HFF-Myc (cell line): Measurements from ENCODE around the gene PPCS.
A peak's percentile ranks its signal among the peaks of the same experiment; 100 is the strongest.

ENCODE experiments used
- DNase-seq: peaks from one replicate; pipeline ENCODE4 v3.0.0-alpha.2; 2011; ENCODE audit warnings: low read depth; ENCODE audit errors: extremely low read depth
- H3K4me3 ChIP-seq: replicated peaks from 2 replicates; pipeline ENCODE4 v1.5.1; 2011; ENCODE audit warnings: low read depth, mild to moderate bottlenecking, control low read depth, low read length
- CTCF ChIP-seq: IDR thresholded peaks from 2 replicates; pipeline ENCODE4 v1.5.1; 2012; ENCODE audit warnings: mild to moderate bottlenecking, low read depth, low read length, control low read depth; ENCODE audit errors: missing control alignments

PPCS gene

GRCh38 chr1:42420911-42421585 lies 35.3 kb upstream of the PPCS start:
- no peak for TF ChIP-seq CTCF
- DNase-seq: peak; percentile 32

GRCh38 chr1:42422737-42423136 lies 33.6 kb upstream of the PPCS start:
- no peak for TF ChIP-seq CTCF
- no peak overlapping the region for H3K4me3 ChIP-seq
- no peak for DNase-seq

More at GRCh38 chr1:42420911-42421585, 35.3 kb upstream of the PPCS start:
- H3K4me3 ChIP-seq: no peak overlapping the region

GRCh38 chr1:42423681-42424080 lies 32.7 kb upstream of the PPCS start:
- TF ChIP-seq CTCF: no peak
- DNase-seq: no peak
- no peak overlapping the region for H3K4me3 ChIP-seq

- no peak overlapping the region for H3K4me3 ChIP-seq
- DNase-seq: no peak
- no peak for TF ChIP-seq CTCF
These were observed 32.1 kb upstream of the PPCS start for GRCh38 chr1:42424201-42424600.

- no peak overlapping the region for H3K4me3 ChIP-seq
- DNase-seq: no peak
These were observed 29.1 kb upstream of the PPCS start for GRCh38 chr1:42427240-42427639.

GRCh38 chr1:42429603-42430002 lies 26.7 kb upstream of the PPCS start:
- DNase-seq: no peak
- TF ChIP-seq CTCF: no peak
- no peak overlapping the region for H3K4me3 ChIP-seq

More at GRCh38 chr1:42427240-42427639, 29.1 kb upstream of the PPCS start:
- no peak for TF ChIP-seq CTCF
